Loucy (cell line): ENCODE measurements around the gene SMIM38.

Experiments
- CTCF ChIP-seq: fragments of 200-600 bp; sonication (generic); conservative IDR thresholded peaks from 2 replicates; pipeline ENCODE4 v1.5.1; 2014; ENCODE audit warnings: mild to moderate bottlenecking, antibody characterized with exemption, low read length
- EZH2phosphoT487 ChIP-seq: fragments of 200-600 bp; IDR thresholded peaks from 2 replicates; pipeline ENCODE4 v1.6.1; 2018; ENCODE audit warnings: antibody characterized with exemption, mild to moderate bottlenecking, moderate library complexity, borderline replicate concordance

- TF ChIP-seq CTCF, result no peak; the same call in 1 of the 2 replicates
- TF ChIP-seq EZH2phosphoT487, result no peak
These were observed 31.9 kb upstream of the SMIM38 start for GRCh38 chr11:69123593-69124545.
